ENCODE results near the gene MTA3. TPM values are rescaled to one million over a fixed set of nuclear protein-coding genes. Genes with fewer than 3 reads are reported as not detected.
"Not testable (repeated sequence)": the region's sequence is repeated elsewhere in the genome, so short reads cannot be mapped to it uniquely, and the experiment has no call there.

MTA3 gene
- 14.0 and 24.0 TPM in 2 replicates for total RNA-seq (2014; rRNA removed; shearing (Covaris generic))
- 27.6 and 28.3 TPM in 2 replicates for polyA plus RNA-seq (2015; cell fraction: cytosol; rRNA removed)
- polyA plus RNA-seq (2015; cell fraction: nucleus; rRNA removed): 26.7 and 27.7 TPM in 2 replicates

- DNase-seq (ENCODE audit: low read depth): no peak
Measured at GRCh38 chr2:42568401-42569115, at the start of gene MTA3. Gene MTA3, plus strand, starts transcription at chr2:42568632. Its CDS starts 114 bp downstream, at chr2:42568746.

DNA sequence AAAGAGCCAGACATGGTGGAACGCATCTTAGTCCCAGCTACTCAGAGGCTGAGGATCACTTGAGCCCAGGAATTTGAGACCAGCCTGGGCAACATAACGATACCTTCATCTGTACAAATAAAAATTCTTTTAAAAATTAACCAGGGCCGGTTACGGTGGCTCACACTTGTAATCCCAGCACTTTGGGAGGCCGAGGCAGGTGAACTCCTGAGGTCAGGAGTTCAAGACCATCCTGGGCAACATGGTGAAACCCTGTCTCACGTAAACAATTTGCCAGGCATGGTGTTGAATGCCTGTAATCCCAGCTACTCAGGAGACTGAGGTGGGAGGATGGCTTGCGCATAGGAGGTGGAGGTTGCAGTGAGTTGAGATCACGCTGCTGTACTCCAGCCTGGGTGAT, 48.8 kb upstream of the MTA3 start:
- DNase-seq (ENCODE audit: low read depth): no peak

DNA sequence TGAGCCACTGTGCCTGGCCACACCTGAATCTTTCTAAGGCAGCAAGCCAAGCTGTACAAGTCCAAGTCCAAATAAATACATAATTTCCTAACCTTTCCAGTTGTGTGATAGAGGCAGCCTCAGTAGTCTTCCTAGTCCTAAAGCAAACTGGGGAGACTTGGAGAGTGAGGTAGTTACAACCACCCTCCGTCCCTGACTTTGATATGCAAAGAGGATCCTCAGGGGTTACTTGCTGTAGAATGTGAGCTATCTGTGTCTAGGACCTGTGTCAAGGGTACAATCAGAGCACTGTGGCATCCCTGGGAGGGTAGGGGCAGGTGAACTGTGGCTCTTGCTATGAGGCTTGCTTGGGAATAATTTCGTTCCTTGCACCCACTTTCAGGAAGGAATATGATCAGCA, 46.4 kb upstream of the MTA3 start:
- no peak for DNase-seq (ENCODE audit: low read depth)

- DNase-seq (ENCODE audit: low read depth): no peak
Measured at GRCh38 chr2:42523341-42523740, 45.1 kb upstream of the MTA3 start.

- DNase-seq (ENCODE audit: low read depth): no peak
Measured at GRCh38 chr2:42532397-42532796, 36.0 kb upstream of the MTA3 start.

GRCh38 chr2:42537493-42537892, 30.9 kb upstream of the MTA3 start:
- DNase-seq (ENCODE audit: low read depth): no peak

DNA sequence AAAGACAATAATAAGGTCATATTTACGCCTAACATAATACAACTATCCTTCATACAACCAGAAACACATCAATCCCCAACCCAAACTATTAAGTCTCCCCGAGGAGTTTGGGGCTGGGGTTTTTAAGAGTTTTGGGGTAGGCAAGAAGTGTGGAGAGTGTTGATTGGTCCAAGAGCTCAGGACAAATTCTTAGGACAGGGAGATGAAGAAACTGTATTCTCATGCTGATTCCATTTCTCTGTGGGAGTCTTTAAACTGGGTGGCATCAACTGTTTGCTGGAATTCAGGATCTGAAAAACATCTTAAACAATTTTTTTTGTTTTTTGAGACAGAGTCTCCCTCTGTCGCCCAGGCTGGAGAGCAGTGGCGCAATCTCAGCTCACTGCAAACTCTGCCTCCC, 25.6 kb upstream of the MTA3 start:
- DNase-seq (ENCODE audit: low read depth): no peak

GRCh38 chr2:42545023-42545721, 23.3 kb upstream of the MTA3 start:
- DNase-seq (ENCODE audit: low read depth): no peak

GRCh38 chr2:42545841-42546390, 22.5 kb upstream of the MTA3 start:
- no peak for DNase-seq (ENCODE audit: low read depth)

DNA sequence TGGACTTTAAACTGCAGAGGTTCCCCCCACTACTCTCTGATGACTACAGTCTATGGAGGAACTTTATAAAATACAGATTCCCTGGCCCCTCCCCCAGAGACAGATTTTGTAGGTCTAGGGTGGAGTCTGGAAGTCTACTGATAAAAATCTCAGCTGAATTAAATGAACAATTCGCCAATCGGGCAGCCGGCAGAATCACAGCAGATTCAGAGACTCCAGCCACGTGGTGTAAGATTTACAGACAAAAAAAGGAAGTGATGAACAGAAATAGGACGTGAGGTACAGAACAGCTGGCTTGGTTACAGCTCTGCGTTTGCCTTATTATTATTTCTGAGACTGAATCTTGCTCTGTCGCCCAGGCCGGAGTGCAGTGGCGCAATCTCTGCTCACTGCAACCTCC, 21.4 kb upstream of the MTA3 start:
- no peak for DNase-seq (ENCODE audit: low read depth)

GRCh38 chr2:42547446-42548295, 20.8 kb upstream of the MTA3 start:
- DNase-seq (ENCODE audit: low read depth): no peak

DNA sequence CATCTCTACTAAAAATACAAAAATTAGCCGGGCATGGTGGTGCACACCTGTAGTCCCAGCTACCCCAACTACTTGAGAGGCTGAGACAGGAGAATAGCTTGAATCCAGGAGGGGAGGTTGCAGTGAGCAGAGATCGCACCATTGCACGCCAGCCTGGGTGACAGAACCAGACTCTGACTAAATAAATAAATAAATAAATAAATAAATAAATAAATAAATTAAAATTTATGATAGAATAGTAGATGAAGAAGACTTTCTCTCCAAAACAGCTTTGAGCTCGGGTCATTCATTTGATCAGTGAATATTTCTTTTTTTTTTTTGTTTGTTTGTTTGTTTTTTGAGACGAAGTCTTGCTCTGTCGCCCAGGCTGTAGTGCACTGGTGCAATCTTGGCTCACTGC, 17.6 kb upstream of the MTA3 start:
- no peak for DNase-seq (ENCODE audit: low read depth)

GRCh38 chr2:42554392-42554791, 14.0 kb upstream of the MTA3 start:
- DNase-seq (ENCODE audit: low read depth): no peak

DNA sequence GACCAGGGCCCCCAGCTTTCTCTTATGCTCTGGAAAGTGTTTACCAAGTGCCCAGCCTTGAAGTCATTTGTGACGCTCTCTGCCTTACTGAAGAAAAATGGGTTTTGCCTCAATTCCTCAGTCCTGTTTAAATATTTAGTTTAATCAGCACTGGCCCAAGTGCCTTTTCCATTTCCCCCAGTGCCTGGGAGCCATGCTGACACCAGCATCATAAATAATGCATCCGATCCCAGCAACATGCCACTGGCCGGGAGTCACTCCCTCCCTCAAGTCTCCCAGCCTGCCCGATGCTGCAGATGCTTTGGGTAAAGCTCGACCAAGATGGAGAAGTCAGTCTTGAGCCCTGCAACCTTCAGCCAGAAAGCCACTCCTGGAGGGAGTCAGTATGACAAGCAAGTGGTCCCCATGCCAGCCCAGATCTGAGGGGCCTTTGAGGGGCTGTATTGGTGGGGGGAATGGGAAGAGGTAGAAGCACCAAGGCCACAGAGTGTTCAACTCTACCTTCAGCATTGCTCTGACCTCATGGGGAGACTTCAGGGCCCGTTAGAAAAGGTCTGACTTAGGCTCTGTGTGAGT, 12.0 kb upstream of the MTA3 start:
- no peak for DNase-seq (ENCODE audit: low read depth)

DNA sequence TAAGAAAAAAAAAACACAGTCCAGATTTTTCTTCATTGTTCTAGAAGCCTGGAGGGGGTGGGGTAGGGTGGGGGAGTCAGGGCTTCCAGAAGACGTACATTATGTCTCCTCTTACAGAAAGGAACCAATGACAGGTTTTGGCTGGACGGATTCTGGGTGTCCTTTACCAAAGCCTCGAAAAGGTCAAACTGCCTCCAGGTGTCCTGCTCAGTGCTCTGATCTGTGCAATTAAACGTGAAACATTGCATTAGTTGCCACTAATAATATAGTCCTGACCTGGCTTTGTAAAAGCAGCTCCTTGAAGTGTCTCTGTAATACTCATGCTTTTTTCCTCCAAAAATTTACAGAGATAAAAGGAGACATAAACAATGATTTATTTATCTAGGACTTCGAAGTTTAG, 11.1 kb upstream of the MTA3 start:
- no peak for DNase-seq (ENCODE audit: low read depth)

GRCh38 chr2:42558827-42559226, 9.6 kb upstream of the MTA3 start:
- DNase-seq (ENCODE audit: low read depth): no peak

DNA sequence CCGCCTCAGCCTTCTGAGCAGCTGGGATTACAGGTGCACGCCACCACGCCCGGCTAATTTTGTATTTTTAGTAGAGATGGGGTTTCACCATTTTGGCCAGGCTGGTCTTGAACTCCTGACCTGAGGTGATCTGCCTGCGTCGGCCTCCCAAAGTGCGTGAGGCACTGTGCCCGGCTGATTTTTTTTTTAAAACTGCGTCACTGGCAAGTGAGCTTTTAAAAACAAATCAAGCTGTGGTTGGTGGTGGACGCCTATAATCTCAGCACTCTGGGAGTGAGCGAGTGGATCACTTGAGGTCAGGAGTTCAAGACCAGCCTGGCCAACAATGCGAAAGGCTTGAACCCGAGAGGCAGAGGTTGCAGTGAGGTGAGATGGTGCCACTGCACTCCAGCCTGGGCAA, 8.3 kb upstream of the MTA3 start:
- not testable (repeated sequence) for DNase-seq (ENCODE audit: low read depth)

- DNase-seq (ENCODE audit: low read depth): no peak
Measured at GRCh38 chr2:42560899-42561298, 7.5 kb upstream of the MTA3 start.

- no peak for DNase-seq (ENCODE audit: low read depth)
Measured at GRCh38 chr2:42562474-42563144, 5.8 kb upstream of the MTA3 start.

- DNase-seq (ENCODE audit: low read depth): no peak
Measured at GRCh38 chr2:42566025-42566424, 2.4 kb upstream of the MTA3 start.
